Urinary bladder (tissue), 4 donors: ENCODE measurements around the gene ANKRD65. TPM values are rescaled to one million over a fixed set of nuclear protein-coding genes. Genes with fewer than 3 reads are reported as not detected.
"Not testable (repeated sequence)": the region's sequence is repeated elsewhere in the genome, so short reads cannot be mapped to it uniquely, and the experiment has no call there.

Experiments used
- DNase-seq: peaks from one replicate; pipeline ENCODE4 v3.0.0-alpha.2; 2015; ENCODE audit errors: extremely low spot score
- H3K27ac ChIP-seq: one replicate; pipeline ENCODE4 v1.5.1; 2013; ENCODE audit warnings: low read depth, mild to moderate bottlenecking, moderate library complexity
- H3K36me3 ChIP-seq: one replicate; pipeline ENCODE4 v1.6.1; 2013; ENCODE audit warnings: mild to moderate bottlenecking, moderate library complexity; ENCODE audit not compliant: insufficient read depth
- H3K4me1 ChIP-seq: one replicate; pipeline ENCODE4 v1.6.1; 2013; ENCODE audit warnings: mild to moderate bottlenecking, moderate library complexity; ENCODE audit not compliant: insufficient read depth
- H3K4me3 ChIP-seq: one replicate; pipeline ENCODE4 v1.5.1; 2013; ENCODE audit warnings: low read depth, low read length
- WGBS: extraction: QIAGEN DNeasy Blood & Tissue Kit; methylation state at CpG from one replicate; pipeline ENCODE4 v1.1.7; 2013; 5-methylcytosine and 5-hydroxymethylcytosine counted together
- polyA plus RNA-seq: library from polyadenylated mRNA; stranded (reverse); fragments of 200-250 nt; gene quantifications from one replicate; pipeline ENCODE4 v1.2.3, GENCODE V29; 2013
- total RNA-seq: library from RNA; depleted of rRNA; stranded (reverse); fragments of >200 nt; gene quantifications from one replicate; pipeline ENCODE4 v1.2.3, GENCODE V29; 2014
- donor health status: healthy with polysubstance abuse.
- donor health status: healthy.

The ANKRD65 gene
- total RNA-seq = 5.8 TPM
- 17.7 TPM for polyA plus RNA-seq

- 77% methylated on average over 18 of the region's 18 CpGs for WGBS
- H3K4me3 ChIP-seq = peak within 1 kb of the TSS; percentile 69
- H3K36me3 ChIP-seq = no peaks in the 10 kb centered on the region
- H3K27ac ChIP-seq = peak within 1 kb of the TSS; percentile 75
- DNase-seq = no peak
- H3K4me1 ChIP-seq = no peaks in the 10 kb centered on the region
These were observed at the start of gene ANKRD65 for GRCh38 chr1:1421147-1421906. Gene ANKRD65, minus strand, starts transcription at chr1:1421276. Its CDS starts 271 bp downstream, at chr1:1421005.

GRCh38 chr1:1468196-1468985 lies 47.3 kb upstream of the ANKRD65 start:
- not testable (repeated sequence) for H3K4me3 ChIP-seq, H3K36me3 ChIP-seq, H3K4me1 ChIP-seq, DNase-seq, H3K27ac ChIP-seq
- WGBS = 80% methylated on average over 35 of the region's 44 CpGs

- Histone ChIP-seq H3K4me3 (no peak overlapping the region), H3K4me1 (no peaks in the 10 kb centered on the region), H3K27ac (no peak overlapping the region), H3K36me3 (no peaks in the 10 kb centered on the region)
- no peak for DNase-seq
- 89% methylated on average over 7 of the region's 7 CpGs for WGBS
These were observed 42.2 kb upstream of the ANKRD65 start for GRCh38 chr1:1463312-1463711.

- no peaks in the 10 kb centered on the region for H3K4me1 ChIP-seq
- no peak overlapping the region for H3K4me3 ChIP-seq
- no peaks in the 10 kb centered on the region for H3K36me3 ChIP-seq
- 46% methylated on average over 26 of the region's 26 CpGs for WGBS
- peak overlapping the region; percentile 78 for H3K27ac ChIP-seq
- no peak for DNase-seq
These were observed 41.4 kb upstream of the ANKRD65 start for GRCh38 chr1:1462318-1462966.

GRCh38 chr1:1461721-1462317 lies 40.7 kb upstream of the ANKRD65 start:
- H3K4me1 ChIP-seq = no peaks in the 10 kb centered on the region
- no peak for DNase-seq
- H3K27ac ChIP-seq = peak overlapping the region; percentile 78
- 61% methylated on average over 18 of the region's 18 CpGs for WGBS
- H3K36me3 ChIP-seq = no peaks in the 10 kb centered on the region
- H3K4me3 ChIP-seq = no peak overlapping the region

GRCh38 chr1:1460540-1461130 lies 39.6 kb upstream of the ANKRD65 start:
- no peaks in the 10 kb centered on the region for H3K36me3 ChIP-seq
- H3K4me1 ChIP-seq = no peaks in the 10 kb centered on the region
- no peak overlapping the region for H3K27ac ChIP-seq
- no peak overlapping the region for H3K4me3 ChIP-seq
- 70% methylated on average over 27 of the region's 27 CpGs for WGBS
- DNase-seq = no peak

- H3K36me3 ChIP-seq, H3K4me3 ChIP-seq, H3K4me1 ChIP-seq, H3K27ac ChIP-seq, DNase-seq: not testable (repeated sequence)
- WGBS = 90% methylated on average over 14 of the region's 14 CpGs
These were observed 38.6 kb upstream of the ANKRD65 start for GRCh38 chr1:1459711-1460110.

- not testable (repeated sequence) for H3K36me3 ChIP-seq, H3K27ac ChIP-seq, H3K4me3 ChIP-seq, H3K4me1 ChIP-seq, DNase-seq
- 91% methylated on average over 14 of the region's 19 CpGs for WGBS
These were observed 38.1 kb upstream of the ANKRD65 start for GRCh38 chr1:1459156-1459555.

- not testable (repeated sequence) for DNase-seq, H3K36me3 ChIP-seq, H3K4me3 ChIP-seq, H3K27ac ChIP-seq, H3K4me1 ChIP-seq
- WGBS = 82% methylated on average over 19 of the region's 22 CpGs
These were observed 35.7 kb upstream of the ANKRD65 start for GRCh38 chr1:1456683-1457255.

GRCh38 chr1:1455934-1456333 lies 34.9 kb upstream of the ANKRD65 start:
- not testable (repeated sequence) for H3K4me1 ChIP-seq, DNase-seq, H3K4me3 ChIP-seq, H3K27ac ChIP-seq, H3K36me3 ChIP-seq
- WGBS = 54% methylated on average over 4 of the region's 15 CpGs

GRCh38 chr1:1455366-1455884 lies 34.3 kb upstream of the ANKRD65 start:
- no peak overlapping the region for H3K27ac ChIP-seq
- H3K4me1 ChIP-seq = no peaks in the 10 kb centered on the region
- 81% methylated on average over 30 of the region's 30 CpGs for WGBS
- DNase-seq = no peak
- H3K36me3 ChIP-seq = no peaks in the 10 kb centered on the region
- H3K4me3 ChIP-seq = no peak overlapping the region

GRCh38 chr1:1454286-1455056 lies 33.4 kb upstream of the ANKRD65 start:
- not testable (repeated sequence) for DNase-seq, H3K36me3 ChIP-seq
- WGBS = 81% methylated on average over 36 of the region's 41 CpGs

More at GRCh38 chr1:1454286-1455056, 33.4 kb upstream of the ANKRD65 start:
- H3K4me3 ChIP-seq, H3K4me1 ChIP-seq, H3K27ac ChIP-seq: not testable (repeated sequence)
